Measurements from ENCODE around the gene SNRNP200.
"Not testable (repeated sequence)": the region's sequence is repeated elsewhere in the genome, so short reads cannot be mapped to it uniquely, and the experiment has no call there.

- TF ChIP-seq EZH2 (IDR thresholded peaks at IDR 0.05; ENCODE audit: borderline replicate concordance, insufficient read depth, low read depth, low read length, poor library complexity, severe bottlenecking); CTCF (IDR thresholded peaks at IDR 0.05): not testable (repeated sequence)
These were observed 11.1 kb downstream of the SNRNP200 start for GRCh38 chr2:96294271-96294670.
